HG03135 (cell line): ENCODE data around the gene TRAPPC10.
"Not testable (repeated sequence)": the region's sequence is repeated elsewhere in the genome, so short reads cannot be mapped to it uniquely, and the experiment has no call there.

ENCODE experiments used
- ATAC-seq: cut with Tn5 transposase; IDR thresholded peaks from one replicate; pipeline ENCODE4 v1.9.1; 2021; ENCODE audit warnings: mild to moderate bottlenecking, moderate library complexity; ENCODE audit not compliant: unreplicated experiment

The TRAPPC10 gene

DNA sequence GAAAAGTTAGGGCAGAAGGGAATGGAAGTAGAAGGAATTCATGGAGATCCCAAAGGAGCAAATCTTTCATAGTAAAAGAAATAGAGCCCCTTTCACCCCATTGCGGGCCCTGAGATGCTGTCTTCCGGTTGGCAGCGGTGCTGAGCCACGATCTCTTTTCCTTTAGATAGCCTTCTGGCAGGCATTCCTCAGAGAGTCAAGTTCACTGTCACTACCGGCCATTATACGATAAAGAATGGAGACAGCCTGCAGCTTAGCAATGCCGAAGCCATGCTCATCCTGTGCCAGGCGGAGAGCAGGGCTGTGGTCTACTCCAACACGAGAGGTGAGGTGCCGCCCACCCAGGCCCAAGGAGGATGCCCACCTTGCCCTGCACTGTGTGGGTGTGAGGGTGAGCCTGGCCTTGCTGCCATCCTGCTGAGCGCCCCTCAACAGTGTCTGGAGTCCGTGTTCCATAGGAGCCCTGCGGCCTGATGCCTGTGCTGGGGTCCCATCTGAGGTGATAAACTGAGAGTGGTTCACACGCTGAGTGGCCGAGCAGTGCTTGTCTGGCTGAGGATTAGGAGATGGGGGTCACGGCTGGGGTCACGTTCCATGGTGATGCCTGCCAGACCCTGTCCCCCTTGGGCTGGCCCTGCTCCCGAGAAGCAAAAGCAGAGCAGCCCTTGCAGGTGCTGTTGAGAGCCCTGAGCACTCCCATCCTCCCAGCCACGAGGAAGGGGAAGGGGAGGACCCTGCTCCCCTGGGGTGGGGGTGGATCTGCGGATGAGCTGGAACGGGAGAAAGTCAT is 74.7 kb downstream of the TRAPPC10 start:
- ATAC-seq = no peak

DNA sequence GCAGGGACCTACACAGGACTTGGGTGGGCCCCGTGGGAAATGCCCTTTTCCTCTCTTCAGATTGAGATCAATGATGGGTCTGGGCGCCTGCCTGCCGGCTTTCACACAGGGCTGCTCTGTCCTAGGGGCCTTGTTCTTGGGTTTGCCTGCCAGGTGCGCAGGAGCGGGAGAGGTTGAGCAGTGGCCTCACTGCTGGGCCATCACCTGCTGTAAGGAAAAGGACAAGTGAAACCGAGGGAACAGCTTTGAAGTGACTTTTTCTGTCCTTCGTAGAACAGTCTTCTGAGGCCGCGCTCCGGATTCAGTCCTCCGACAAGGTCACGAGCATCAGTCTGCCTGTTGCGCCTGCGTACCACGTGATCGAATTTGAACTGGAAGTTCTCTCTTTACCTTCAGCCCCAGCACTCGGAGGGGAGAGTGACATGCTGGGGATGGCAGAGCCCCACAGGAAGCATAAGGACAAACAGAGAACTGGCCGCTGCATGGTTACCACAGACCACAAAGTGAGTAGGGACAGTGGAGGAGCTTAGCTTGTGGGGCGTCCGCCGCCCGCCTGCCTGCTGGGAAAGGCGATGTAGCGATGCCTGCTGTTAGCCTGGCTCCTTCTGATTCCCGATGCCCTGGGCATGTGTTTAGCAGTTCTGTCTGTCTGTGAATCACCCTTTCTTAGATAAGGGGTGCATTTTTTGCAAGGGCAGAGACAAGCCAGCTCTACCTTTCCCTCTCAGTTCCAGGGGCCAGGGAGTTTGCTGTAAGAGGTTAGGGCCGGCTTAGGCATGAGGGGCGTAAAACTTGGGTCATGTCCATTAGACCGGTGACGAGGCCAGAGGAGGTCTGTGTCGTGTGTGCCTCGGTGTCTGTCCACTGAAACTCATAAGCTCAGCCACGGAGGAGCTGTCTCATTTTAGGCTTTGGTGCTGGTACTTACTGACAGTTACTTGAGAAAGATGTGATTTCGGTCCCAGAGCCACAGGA is 75.6 kb downstream of the TRAPPC10 start:
- ATAC-seq = no peak

DNA sequence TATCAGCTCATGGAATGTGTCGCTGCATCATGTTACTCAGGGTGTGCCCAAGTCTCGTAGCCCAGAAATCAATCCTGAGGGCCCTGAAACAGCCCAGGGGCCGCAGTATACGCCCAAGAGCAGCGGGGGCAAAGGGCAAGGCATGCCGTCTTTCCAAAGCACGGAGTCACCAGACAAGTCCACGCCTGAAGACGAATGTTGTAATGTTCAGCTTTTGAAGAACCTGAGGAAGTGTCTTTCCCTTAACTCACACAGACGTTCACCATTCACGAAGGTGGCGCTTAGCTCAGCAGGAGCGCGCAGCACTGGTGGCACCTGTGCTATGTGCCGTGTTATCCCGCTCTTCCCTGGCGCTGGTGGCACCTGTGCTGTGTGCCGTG is 76.3 kb downstream of the TRAPPC10 start:
- no peak for ATAC-seq

GRCh38 chr21:44089001-44089911 is 77.1 kb downstream of the TRAPPC10 start:
- no peak for ATAC-seq

GRCh38 chr21:44090325-44090724 is 78.2 kb downstream of the TRAPPC10 start:
- ATAC-seq = no peak

- ATAC-seq = no peak
Observed at GRCh38 chr21:44092211-44092610, 80.1 kb downstream of the TRAPPC10 start.

GRCh38 chr21:44093761-44094160 is 81.7 kb downstream of the TRAPPC10 start:
- no peak for ATAC-seq

GRCh38 chr21:44094832-44095231 is 82.7 kb downstream of the TRAPPC10 start:
- ATAC-seq = no peak

GRCh38 chr21:44098507-44098906 is 86.4 kb downstream of the TRAPPC10 start:
- not testable (repeated sequence) for ATAC-seq

GRCh38 chr21:44098964-44099363 is 86.9 kb downstream of the TRAPPC10 start:
- ATAC-seq = not testable (repeated sequence)

- ATAC-seq = peak; percentile 79
Observed at GRCh38 chr21:44107026-44107501, 95.0 kb downstream of the TRAPPC10 start, which contains the start of gene PWP2. Gene PWP2 (plus strand): TSS chr21:44107399. CDS start chr21:44107417, 18 bp downstream.

DNA sequence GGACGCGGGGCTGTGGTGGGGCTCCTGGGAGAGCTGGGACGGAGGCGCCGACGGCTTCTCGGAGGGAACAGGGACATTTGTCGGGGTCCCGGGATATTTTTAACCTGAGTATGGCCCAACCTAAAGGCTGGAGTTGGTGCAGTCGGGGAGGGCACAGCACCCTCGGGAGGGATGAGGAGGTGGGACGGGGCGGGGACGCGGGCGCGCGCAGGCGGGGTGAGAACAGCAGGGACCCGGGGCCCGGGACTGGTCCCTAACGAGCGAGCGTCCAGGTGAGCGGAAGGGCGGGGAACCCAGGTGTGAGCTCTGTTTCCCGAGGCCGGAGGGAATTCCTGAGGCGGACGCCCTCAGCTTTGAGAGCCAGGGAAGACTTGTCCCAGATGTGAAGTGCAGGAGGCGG is 95.5 kb downstream of the TRAPPC10 start:
- peak; percentile 17 for ATAC-seq

GRCh38 chr21:44113702-44114371 is 101.7 kb downstream of the TRAPPC10 start:
- ATAC-seq = not testable (repeated sequence)

DNA sequence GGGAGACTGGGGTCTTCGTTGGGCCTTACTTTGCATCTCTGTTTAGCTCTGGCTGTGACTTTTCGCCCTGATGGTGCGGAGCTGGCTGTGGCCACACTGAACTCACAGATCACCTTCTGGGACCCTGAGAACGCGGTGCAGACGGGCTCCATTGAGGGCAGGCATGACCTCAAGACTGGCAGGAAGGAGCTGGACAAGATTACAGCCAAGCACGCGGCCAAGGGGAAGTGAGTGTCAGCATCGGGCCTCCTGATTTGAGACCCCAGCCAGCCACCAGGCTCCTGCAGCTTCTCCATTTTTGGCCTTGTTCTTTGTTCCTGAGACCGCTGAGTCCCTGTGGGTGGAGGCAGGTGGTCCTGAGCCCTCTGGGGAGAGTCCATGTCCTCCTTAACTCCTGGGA is 110.0 kb downstream of the TRAPPC10 start:
- ATAC-seq = not testable (repeated sequence)

GRCh38 chr21:44127827-44128226 is 115.7 kb downstream of the TRAPPC10 start:
- ATAC-seq = not testable (repeated sequence)

DNA sequence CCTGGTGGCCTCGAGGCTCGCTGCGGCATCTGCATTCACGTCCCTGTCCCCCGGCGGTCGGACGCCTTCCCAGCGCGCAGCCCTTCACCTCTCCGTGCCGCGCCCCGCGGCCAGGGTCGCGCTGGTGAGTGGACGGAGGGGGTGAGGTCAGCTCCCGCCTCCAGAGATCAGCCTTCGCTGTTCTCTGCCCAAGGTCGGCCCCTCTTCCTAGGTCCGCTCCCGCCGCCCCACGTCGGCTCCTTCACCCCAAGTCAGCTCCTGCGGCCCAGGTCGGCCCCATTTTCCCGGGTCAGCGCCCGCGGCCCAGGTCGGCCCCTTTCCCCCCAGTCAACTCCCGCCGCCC is 121.6 kb downstream of the TRAPPC10 start:
- peak; percentile 13 for ATAC-seq

DNA sequence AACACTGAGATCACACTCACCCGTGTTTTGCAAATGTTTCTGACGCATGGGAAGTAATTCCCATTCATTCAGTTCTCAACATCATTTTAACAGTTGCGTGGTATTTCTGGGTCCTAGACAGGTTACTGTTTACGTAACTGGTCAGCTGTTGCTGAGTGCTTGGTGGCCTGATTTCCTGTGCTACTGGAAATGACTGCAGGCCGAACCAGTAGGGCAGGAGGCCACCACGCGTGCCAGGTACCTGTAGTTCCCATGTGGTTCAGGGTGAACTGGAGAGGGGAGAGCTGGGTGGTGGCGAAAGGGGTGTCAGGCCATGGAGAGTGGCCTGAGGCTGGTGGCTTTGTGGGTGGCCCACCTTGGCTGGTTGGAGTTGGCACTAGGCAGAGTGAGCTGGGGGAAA is 122.6 kb downstream of the TRAPPC10 start:
- ATAC-seq = not testable (repeated sequence)

DNA sequence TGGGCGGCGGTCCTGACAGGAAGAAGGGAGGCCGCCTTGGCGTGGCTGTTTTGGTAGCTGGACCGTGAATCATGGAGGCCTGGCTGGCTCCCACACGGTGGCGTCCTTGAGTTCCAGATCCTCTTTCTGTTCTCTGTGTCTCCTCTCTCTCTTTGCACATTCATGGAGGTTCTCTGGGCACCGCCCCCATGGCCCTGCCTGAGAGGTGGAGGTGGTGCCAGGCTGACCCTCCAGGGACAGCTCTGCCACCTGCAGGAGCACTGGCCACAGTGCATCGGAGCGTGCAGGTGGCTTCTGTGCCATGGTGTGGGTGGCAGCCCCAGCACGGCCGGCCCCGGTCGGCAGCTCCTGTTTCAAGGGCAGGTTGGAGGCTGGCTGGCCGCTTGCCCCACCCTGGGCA is 125.9 kb downstream of the TRAPPC10 start:
- ATAC-seq = not testable (repeated sequence)

DNA sequence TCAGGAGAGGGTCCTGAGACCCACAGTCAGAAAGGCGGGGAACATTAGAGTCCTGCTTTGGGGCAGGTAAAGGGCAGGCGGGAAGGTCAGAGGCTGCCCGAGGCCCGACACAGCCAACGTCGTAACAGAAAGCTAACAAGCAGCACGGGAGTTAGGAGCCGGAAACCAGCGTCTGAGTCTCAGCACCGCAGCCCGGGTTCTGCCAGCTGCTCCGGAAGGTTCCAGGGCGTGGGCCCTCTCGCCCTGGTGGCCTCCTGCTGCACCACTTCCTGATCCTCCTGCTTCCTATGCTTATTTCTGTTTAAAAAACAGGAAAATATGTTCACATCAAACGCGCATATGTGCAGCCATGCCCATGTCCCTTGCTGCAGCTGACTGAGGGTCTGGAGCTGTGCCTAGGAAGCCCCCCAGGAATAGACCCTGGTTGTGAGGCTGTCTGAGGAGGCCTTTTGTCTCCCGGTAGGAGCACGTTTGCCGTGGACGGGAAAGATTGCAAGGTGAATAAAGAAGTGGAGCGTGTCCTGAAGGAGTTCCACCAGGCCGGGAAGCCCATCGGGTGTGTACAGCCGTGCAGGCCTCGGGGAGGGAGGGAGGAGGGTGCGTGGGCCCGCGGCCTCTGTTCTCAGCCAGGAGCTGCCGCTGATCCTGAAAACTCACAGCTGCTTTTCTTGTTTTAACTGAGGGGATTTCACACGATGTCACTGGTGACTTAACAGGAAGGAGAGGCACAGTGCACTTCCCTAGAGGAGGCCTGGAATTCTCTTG is 127.9 kb downstream of the TRAPPC10 start:
- ATAC-seq = not testable (repeated sequence)
